Measurements from ENCODE around the gene PLVAP. TPM values are rescaled to one million over a fixed set of nuclear protein-coding genes. Genes with fewer than 3 reads are reported as not detected.

Gene PLVAP
- total RNA-seq, 1 donor from 2014 or later, result 0.72 TPM

DNA sequence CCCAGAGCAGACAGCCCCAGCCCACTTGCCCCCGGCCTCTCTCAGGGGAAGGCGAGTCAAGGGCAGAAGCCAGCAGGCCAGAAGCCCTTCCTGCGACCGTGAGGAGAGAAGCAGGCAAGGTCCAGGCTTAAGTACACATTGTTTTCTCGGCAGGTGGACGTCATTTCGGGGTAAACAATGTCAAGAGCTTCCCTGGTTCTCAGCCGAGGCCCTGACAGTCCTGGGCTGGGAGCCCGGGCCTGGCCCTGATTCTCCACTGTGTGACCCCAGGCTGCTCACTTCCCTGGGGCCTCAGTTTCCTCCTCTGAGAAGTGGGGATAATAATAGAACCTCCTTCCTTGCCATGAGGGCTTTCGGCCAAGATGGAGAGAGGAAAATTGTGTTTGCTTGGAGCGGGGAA, 19.4 kb downstream of the PLVAP start:
- Mint-ChIP-seq H3K4me1 (ENCODE audit: unreplicated experiment) (no peaks in the 10 kb centered on the region), H3K9me3 (no peaks in the 10 kb centered on the region), H3K36me3 (no peaks in the 10 kb centered on the region), H3K4me3 (no peak overlapping the region), H3K27me3 (peaks cover 14% of the 10 kb centered on the region), H3K27ac (no peak overlapping the region)
- no peak for DNase-seq (ENCODE audit: extremely low spot score, unreplicated experiment)
- TF ChIP-seq, protein P1, sequence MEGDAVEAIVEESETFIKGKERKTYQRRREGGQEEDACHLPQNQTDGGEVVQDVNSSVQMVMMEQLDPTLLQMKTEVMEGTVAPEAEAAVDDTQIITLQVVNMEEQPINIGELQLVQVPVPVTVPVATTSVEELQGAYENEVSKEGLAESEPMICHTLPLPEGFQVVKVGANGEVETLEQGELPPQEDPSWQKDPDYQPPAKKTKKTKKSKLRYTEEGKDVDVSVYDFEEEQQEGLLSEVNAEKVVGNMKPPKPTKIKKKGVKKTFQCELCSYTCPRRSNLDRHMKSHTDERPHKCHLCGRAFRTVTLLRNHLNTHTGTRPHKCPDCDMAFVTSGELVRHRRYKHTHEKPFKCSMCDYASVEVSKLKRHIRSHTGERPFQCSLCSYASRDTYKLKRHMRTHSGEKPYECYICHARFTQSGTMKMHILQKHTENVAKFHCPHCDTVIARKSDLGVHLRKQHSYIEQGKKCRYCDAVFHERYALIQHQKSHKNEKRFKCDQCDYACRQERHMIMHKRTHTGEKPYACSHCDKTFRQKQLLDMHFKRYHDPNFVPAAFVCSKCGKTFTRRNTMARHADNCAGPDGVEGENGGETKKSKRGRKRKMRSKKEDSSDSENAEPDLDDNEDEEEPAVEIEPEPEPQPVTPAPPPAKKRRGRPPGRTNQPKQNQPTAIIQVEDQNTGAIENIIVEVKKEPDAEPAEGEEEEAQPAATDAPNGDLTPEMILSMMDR (conservative IDR thresholded peaks at IDR 0.05), result no peak

DNA sequence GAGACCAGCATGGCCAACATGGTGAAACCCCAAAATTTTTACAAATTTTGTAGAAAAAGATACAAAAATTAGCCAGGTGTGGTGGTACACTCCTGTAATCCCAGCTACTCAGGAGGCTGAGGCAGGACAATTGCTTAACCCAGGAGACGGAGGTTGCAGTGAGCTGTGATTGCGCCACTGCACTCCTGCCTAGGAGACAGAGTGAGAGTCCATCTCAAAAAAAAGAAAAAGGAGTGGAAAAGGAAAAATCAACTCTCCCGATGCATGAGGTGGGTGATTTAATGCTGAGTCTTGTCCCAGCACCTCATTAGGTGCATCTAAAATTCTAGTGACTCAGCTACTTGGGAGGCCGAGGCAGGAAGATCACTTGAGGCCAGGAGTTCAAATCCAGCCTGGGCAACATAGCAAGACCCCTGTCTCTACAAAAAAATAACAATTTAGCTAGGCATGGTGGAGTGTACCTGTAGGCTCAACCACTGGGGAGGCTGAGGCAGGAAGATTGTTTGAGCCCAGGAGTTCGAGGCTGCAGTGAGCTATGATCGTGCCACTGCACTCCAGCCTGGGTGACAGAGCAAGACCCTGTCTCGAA, 20.0 kb downstream of the PLVAP start:
- H3K27me3 Mint-ChIP-seq, result peaks cover 10% of the 10 kb centered on the region
- H3K4me3 Mint-ChIP-seq, result no peak overlapping the region
- H3K27ac Mint-ChIP-seq, result no peak overlapping the region
- H3K9me3 Mint-ChIP-seq, result no peaks in the 10 kb centered on the region
- TF ChIP-seq, protein P1 (conservative IDR thresholded peaks at IDR 0.05), result no peak
- no peaks in the 10 kb centered on the region for H3K36me3 Mint-ChIP-seq
- no peaks in the 10 kb centered on the region for H3K4me1 Mint-ChIP-seq (ENCODE audit: unreplicated experiment)
- DNase-seq (ENCODE audit: extremely low spot score, unreplicated experiment), result no peak

DNA sequence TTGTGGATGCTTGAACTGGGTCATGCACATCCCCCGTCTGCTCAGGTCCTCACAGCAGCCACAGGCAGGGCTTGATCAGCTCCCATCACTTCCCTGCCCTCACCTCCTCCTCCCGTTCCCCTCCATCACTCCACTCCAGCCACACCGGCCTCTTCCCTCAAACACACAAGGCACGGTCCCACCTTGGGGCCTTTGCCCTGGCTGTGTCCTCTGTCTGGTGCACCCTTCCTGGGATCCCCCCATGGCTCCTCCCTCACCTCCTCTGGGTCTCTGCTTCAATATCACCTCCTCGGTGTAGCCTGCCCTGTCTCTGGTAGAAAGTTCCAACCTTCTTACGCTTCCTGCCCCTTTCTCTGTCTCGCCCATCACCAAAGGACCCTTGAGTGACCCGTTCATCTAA, 23.8 kb downstream of the PLVAP start:
- no peaks in the 10 kb centered on the region for H3K36me3 Mint-ChIP-seq
- H3K4me1 Mint-ChIP-seq (ENCODE audit: unreplicated experiment), result no peaks in the 10 kb centered on the region
- H3K27ac Mint-ChIP-seq, result no peak overlapping the region
- peaks cover 16% of the 10 kb centered on the region for H3K27me3 Mint-ChIP-seq
- TF ChIP-seq, protein P1 (conservative IDR thresholded peaks at IDR 0.05), result no peak
- H3K4me3 Mint-ChIP-seq, result no peak overlapping the region
- DNase-seq (ENCODE audit: extremely low spot score, unreplicated experiment), result no peak
- no peaks in the 10 kb centered on the region for H3K9me3 Mint-ChIP-seq

DNA sequence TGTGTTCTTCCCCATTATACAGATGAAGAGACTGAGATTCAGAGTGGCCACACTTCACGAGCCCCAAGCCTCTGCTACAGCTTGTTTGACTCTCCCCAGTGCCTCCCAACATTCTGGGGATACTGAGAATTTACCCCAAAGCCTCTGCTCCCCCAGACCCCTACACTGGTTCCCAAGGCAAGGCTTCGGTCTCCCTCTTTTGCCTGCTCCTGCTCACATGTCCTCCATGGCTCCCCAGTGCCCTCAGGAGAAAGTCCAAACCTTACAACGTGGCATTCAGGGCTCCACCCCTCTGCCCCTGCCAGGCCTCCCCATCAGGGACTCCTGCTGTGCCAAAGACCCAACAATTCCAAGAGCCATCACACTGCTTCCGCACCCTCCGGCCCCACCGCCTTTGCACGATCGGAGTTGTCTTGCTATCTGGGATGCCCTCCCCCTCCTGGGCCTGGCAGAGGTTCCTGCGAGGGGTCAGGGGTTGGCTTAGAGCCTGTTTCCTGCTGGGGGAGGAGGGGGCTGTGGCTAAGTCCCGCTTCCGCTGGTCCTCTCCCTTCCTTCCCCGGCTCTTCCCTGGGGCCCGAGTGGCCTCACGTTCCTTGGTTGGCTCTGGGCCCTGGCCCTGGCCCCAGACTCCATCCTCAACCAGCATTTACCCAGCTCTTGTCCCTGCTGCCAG, 24.4 kb downstream of the PLVAP start:
- Mint-ChIP-seq H3K27me3 (peaks cover 18% of the 10 kb centered on the region), H3K9me3 (no peaks in the 10 kb centered on the region), H3K4me1 (ENCODE audit: unreplicated experiment) (no peaks in the 10 kb centered on the region), H3K36me3 (no peaks in the 10 kb centered on the region), H3K4me3 (no peak overlapping the region), H3K27ac (no peak overlapping the region)
- TF ChIP-seq, protein P1 (conservative IDR thresholded peaks at IDR 0.05), result no peak
- no peak for DNase-seq (ENCODE audit: extremely low spot score, unreplicated experiment)

DNA sequence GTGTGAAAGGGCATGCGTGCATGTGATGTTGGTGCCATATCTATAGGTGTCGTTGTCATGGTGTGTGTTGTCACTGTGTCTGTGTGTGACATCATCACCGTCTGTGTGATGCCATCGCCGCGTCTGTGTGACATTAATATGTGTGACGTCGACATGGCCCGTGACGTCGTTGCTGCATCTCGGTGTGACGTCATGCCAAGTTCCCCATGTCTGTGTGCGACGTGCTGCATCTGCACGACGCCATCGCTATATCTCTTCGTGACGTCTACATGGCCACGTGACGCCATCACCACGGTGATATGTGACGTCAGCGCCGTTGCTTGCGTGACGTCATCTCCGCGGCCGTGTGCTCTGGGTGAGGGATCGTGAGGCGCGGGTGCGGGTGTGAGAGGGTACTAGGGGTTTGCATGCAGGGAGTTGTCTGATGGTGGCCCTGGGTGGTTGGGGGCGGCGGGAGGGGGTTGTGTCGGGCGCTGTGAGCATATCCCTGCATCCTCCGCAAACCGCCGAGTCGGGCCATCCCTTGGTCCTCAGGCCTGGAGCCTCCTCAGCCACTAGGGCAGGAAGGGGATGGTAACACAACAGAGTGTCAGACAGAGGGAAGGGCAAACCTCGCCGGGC, 25.2 kb downstream of the PLVAP start:
- TF ChIP-seq, protein P1 (conservative IDR thresholded peaks at IDR 0.05), result no peak

More for the DNA sequence above, 25.2 kb downstream of the PLVAP start:
- no peak for DNase-seq (ENCODE audit: extremely low spot score, unreplicated experiment)
- no peak overlapping the region for H3K4me3 Mint-ChIP-seq
- peaks cover 22% of the 10 kb centered on the region for H3K27me3 Mint-ChIP-seq
- H3K27ac Mint-ChIP-seq, result no peak overlapping the region
- no peaks in the 10 kb centered on the region for H3K36me3 Mint-ChIP-seq
- no peaks in the 10 kb centered on the region for H3K4me1 Mint-ChIP-seq (ENCODE audit: unreplicated experiment)
- no peaks in the 10 kb centered on the region for H3K9me3 Mint-ChIP-seq
